Measurements from ENCODE around the gene BTNL9. TPM values are rescaled to one million over a fixed set of nuclear protein-coding genes. Genes with fewer than 3 reads are reported as not detected.

The BTNL9 gene
- total RNA-seq, 1 donor from 2014 or later, result 0.39 TPM

DNA sequence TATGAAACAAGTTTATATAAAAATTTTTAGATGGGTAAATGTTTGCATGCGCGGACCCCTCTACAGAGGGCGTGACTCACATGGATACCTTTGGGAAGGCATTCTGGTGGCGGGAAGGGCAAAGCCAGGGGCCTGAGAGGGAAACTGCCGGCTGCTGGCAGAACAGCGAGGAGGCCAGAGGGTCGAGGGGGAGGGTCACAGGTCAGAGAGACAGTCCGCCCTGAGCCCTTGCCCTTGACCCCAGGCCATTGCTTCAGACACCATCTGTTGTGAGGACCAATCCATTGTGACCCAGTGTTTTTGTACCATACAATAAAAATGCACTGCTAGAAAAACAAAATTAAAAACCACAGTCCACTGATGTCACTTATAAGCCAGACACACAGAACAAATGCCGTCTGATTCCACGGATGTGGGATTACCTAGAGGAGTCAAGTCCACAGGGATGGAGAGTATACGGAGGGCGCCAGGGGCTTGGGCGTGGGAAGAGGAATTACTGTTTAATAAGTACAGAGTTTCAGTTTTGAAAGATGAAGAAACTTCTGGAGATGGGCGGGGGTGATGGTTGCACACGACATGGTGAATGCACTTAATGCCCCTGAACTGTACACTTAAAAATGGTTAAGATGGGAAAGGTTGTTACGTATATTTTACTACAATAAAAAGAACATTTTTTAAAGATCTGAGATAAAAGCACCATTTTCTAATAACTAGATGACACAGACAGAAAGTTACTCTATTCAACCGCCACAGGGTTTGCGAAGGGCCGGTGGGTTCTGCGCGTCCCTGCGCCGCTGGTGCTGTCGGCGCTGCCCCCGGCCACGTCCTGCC lies 12.0 kb downstream of the BTNL9 start:
- H3K27me3 Mint-ChIP-seq, result peaks cover 75% of the 10 kb centered on the region
- H3K9me3 Mint-ChIP-seq, result no peaks in the 10 kb centered on the region
- H3K36me3 Mint-ChIP-seq, result no peaks in the 10 kb centered on the region
- H3K27ac Mint-ChIP-seq, result no peak overlapping the region
- peak overlapping the region; percentile 80 for H3K4me3 Mint-ChIP-seq
- DNase-seq (ENCODE audit: extremely low spot score, unreplicated experiment), result no peak
- TF ChIP-seq, protein P1, sequence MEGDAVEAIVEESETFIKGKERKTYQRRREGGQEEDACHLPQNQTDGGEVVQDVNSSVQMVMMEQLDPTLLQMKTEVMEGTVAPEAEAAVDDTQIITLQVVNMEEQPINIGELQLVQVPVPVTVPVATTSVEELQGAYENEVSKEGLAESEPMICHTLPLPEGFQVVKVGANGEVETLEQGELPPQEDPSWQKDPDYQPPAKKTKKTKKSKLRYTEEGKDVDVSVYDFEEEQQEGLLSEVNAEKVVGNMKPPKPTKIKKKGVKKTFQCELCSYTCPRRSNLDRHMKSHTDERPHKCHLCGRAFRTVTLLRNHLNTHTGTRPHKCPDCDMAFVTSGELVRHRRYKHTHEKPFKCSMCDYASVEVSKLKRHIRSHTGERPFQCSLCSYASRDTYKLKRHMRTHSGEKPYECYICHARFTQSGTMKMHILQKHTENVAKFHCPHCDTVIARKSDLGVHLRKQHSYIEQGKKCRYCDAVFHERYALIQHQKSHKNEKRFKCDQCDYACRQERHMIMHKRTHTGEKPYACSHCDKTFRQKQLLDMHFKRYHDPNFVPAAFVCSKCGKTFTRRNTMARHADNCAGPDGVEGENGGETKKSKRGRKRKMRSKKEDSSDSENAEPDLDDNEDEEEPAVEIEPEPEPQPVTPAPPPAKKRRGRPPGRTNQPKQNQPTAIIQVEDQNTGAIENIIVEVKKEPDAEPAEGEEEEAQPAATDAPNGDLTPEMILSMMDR (conservative IDR thresholded peaks at IDR 0.05), result no peak
- peaks cover 16% of the 10 kb centered on the region for H3K4me1 Mint-ChIP-seq (ENCODE audit: unreplicated experiment)

DNA sequence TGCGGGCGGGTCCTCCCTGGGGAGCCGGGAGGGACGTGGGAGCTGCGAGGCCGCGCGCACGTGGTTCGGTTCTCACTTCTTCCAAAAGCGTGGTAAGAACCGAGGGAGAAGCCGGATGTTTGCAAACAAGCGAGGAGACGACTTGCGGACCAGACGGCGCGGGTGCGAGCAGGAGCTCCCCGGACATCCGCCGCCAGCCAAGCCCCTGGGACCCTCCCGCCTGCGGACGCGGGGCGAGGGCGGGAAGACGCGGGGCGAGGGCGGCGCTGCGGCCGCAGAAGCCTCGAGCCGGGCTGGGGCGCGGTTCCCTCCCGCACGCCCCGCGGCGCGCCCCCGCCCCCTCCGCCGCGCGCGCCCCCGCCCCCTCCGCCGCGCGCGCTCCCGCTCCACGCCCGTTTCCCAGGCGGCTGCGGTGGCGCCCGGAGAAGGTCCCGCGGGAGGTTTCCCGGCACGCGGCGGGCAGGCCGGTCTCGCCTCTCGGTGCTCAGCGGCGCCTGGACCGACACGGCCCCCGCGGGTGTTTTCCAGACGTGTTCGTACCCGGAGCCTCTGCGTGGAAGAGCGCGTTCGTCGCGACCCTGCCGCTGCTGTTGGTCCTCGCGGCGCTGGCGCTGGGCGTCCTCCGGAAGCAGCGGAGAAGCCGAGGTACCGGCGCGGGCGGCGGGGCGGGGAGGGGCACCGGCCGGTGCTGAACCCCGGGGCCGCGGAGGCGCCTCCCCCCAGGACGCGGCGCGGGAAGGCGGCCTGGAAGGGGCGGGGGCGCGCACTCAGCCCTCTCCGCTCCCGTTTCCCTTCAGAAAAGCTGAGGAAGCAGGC lies 12.8 kb downstream of the BTNL9 start:
- no peaks in the 10 kb centered on the region for H3K36me3 Mint-ChIP-seq
- peaks cover 16% of the 10 kb centered on the region for H3K4me1 Mint-ChIP-seq (ENCODE audit: unreplicated experiment)
- DNase-seq (ENCODE audit: extremely low spot score, unreplicated experiment), result no peak
- TF ChIP-seq, protein P1 (conservative IDR thresholded peaks at IDR 0.05), result no peak
- H3K9me3 Mint-ChIP-seq, result no peaks in the 10 kb centered on the region
- H3K27me3 Mint-ChIP-seq, result peaks cover 83% of the 10 kb centered on the region
- H3K27ac Mint-ChIP-seq, result no peak overlapping the region
- peak overlapping the region; percentile 80 for H3K4me3 Mint-ChIP-seq

DNA sequence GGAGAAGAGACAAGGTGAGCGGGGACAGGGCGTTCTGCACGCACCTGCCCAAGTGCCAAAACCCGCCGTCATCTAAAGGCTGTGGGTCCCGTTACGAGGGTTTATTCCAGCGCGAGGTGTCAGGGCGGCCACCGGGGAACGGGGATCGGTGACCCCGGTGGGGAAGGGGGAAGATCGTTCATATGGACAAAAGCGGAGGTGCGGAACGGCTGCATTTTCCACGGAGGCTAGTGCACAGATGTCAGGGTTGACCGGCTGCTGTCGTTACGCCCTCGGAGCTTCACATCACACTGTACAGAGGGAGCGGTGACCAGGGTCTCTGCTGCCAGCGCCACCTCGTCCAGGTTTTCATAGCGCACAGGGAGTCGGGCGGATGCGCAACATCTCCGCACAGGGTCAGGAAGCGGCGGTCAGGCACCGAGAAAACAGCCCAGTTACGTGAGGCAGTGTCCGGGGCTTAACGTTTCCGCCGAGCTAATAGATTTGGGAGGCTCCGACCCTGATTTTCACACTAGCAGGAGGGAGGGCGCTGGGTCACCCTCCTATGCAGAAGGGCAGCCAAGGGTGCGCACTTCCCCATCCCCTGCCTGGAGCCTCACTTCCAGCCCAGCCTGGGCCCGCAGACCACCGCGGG lies 13.5 kb downstream of the BTNL9 start:
- Mint-ChIP-seq H3K9me3 (no peaks in the 10 kb centered on the region), H3K36me3 (peaks cover 6% of the 10 kb centered on the region), H3K4me1 (ENCODE audit: unreplicated experiment) (peaks cover 16% of the 10 kb centered on the region), H3K27me3 (peaks cover 90% of the 10 kb centered on the region), H3K27ac (no peak overlapping the region), H3K4me3 (peak overlapping the region; percentile 77)
- TF ChIP-seq, protein P1 (conservative IDR thresholded peaks at IDR 0.05), result no peak
- no peak for DNase-seq (ENCODE audit: extremely low spot score, unreplicated experiment)

DNA sequence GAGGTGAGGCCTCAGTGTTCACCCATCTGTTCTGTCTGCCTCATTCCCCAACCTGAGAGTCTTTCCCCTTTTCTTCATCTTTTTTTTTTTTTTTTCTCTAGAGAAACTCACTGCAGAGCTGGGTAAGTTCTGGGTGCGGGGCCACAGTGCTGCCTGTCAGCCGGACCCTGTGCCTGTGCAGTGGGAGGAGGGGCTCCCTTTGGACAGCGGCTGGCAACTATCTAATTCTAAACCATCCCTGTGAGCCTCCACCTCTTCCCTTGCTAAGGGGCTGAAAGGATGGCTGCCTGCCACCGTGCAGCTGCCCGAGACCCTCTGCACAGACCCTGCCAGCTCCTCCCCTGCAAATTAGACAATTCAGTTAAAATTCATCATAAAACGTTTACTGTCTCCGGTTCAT lies 14.1 kb downstream of the BTNL9 start:
- Mint-ChIP-seq H3K4me3 (peak overlapping the region; percentile 77), H3K27ac (no peak overlapping the region), H3K4me1 (ENCODE audit: unreplicated experiment) (peaks cover 16% of the 10 kb centered on the region), H3K27me3 (peaks cover 92% of the 10 kb centered on the region), H3K36me3 (peaks cover 6% of the 10 kb centered on the region), H3K9me3 (no peaks in the 10 kb centered on the region)
- TF ChIP-seq, protein P1 (conservative IDR thresholded peaks at IDR 0.05), result no peak
- DNase-seq (ENCODE audit: extremely low spot score, unreplicated experiment), result no peak

DNA sequence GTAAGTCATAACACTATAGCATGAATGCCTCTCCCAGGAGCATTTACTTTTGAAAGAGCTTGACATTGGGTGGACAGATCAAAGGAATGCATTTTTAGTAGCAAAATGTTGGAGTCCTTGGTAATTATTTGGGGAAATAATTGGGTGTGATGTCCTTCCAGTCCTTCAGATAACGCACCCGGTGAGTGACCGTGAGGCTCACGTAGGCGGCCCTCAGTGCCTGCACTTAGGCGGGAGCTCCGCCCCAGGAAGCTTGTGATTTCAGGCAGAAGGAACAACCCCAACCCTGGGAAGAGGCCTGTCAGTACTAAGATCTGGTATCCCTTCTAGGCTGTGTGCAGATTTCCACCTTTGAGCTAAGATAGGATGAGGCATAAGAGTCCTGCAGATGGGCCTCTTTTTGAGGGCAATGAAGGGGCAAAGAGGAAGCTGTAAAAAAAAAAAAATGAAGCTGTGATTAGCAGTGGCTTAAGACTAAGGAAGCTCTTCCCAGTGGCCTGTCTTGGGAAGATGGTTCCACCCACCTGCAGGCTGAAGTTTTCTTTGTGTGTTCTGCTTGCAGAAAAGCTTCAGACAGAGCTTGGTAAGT lies 14.9 kb downstream of the BTNL9 start:
- peaks cover 90% of the 10 kb centered on the region for H3K27me3 Mint-ChIP-seq
- peaks cover 16% of the 10 kb centered on the region for H3K4me1 Mint-ChIP-seq (ENCODE audit: unreplicated experiment)
- H3K27ac Mint-ChIP-seq, result no peak overlapping the region
- TF ChIP-seq, protein P1 (conservative IDR thresholded peaks at IDR 0.05), result no peak
- DNase-seq (ENCODE audit: extremely low spot score, unreplicated experiment), result no peak
- no peaks in the 10 kb centered on the region for H3K9me3 Mint-ChIP-seq
- peak overlapping the region; percentile 77 for H3K4me3 Mint-ChIP-seq
- peaks cover 6% of the 10 kb centered on the region for H3K36me3 Mint-ChIP-seq
